Measurements from ENCODE around the gene FBLL1.
"Not testable (repeated sequence)": the region's sequence is repeated elsewhere in the genome, so short reads cannot be mapped to it uniquely, and the experiment has no call there.

Gene FBLL1

DNA sequence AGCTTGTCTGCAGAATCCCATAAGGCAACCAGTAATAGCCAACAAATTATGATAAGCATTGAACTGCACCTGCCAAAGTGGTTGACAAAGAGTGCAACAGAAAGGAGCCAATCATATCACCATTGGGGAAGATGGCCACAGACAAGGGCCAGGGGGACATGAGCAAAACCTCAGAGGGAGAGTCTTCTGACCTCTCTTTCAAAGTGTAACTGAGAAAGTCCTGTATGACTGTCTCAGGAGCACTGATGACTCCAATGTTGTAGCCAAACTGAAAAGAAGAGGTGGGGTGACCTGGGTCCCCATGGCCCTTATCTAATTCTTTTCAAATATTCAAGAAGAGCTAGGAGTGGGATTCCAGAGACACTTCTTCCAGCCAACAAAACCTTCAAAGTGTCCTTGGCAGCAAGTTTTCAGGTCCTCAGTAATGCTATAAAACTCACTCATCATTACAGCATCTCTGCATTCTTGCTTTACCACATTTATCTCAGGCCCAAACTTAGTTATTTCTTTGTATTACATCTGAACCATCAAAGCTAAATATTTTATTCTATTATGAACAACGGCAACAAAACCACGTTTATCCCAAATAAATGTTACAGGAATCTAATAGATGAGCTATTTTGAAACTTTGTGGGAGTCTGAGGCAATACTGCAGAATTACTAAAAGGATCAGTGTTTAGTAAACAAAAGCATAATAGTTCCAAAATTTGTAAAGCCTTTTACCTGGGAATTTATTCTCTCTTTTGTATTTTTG, 24.4 kb downstream of the FBLL1 start:
- DNase-seq, result no peak

- DNase-seq, result no peak
Measured at GRCh38 chr5:168557389-168557788, 28.3 kb downstream of the FBLL1 start.

DNA sequence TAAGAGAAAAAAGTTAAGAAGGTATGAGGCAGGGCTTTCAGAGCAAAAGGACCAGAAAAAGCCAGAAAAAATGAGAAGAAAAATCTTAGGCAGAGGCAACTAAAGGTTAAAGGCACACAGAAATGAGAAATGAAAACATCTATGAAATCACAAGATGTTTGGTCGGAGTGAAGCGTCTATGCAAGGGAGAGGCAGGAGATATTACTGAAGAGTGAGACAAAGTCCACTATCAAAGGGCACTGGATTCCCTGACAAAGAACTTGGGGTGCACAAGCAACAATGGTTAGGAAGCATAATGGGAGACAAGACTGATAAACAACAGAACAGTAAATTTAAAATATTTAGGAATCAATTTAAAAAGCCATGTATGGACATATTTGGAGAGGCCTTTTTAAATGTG, 33.2 kb downstream of the FBLL1 start:
- DNase-seq, result no peak

DNA sequence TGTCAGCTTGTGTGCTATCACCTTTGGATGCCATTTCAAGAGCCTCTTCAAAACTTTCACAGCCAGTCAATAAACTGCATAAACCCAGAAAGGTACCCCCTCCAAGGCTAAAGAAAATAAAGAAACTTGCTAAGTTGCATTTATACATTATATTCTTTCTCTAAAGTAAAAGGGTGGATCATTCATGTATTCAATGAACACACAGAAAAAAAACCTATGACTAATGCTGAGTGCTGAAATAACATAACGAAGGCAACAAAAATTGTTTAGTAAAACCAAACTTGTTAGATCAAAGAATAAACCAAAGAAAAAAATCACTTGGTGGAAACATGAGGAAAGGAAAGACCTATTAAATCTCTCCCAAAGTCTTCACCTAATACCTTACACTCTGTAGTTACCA, 34.9 kb downstream of the FBLL1 start:
- no peak for DNase-seq

- DNase-seq, result no peak
Measured at GRCh38 chr5:168568738-168569137, 39.6 kb downstream of the FBLL1 start.

GRCh38 chr5:168570490-168571328, 41.6 kb downstream of the FBLL1 start:
- DNase-seq, result no peak

DNA sequence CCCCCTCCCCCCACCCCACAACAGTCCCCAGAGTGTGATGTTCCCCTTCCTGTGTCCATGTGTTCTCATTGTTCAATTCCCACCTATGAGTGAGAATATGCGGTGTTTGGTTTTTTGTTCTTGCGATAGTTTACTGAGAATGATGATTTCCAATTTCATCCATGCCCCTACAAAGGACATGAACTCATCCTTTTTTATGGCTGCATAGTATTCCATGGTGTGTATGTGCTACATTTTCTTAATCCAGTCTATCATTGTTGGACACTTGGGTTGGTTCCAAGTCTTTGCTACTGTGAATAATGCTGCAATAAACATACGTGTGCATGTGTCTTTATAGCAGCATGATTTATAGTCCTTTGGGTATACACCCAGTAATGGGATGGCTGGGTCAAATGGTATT, 44.6 kb downstream of the FBLL1 start:
- DNase-seq, result not testable (repeated sequence)

DNA sequence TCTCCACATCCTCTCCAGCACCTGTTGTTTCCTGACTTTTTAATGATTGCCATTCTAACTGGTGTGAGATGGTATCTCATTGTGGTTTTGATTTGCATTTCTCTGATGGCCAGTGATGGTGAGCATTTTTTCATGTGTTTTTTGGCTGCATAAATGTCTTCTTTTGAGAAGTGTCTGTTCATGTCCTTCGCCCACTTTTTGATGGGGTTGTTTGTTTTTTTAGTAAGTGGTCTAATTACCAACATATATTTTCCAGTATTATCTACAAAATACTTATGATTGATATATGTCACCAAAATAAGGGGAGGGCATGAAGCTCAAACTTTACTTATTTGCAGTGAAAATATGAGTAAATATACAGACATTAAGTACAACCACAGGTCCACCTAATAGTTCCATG, 45.1 kb downstream of the FBLL1 start:
- not testable (repeated sequence) for DNase-seq

DNA sequence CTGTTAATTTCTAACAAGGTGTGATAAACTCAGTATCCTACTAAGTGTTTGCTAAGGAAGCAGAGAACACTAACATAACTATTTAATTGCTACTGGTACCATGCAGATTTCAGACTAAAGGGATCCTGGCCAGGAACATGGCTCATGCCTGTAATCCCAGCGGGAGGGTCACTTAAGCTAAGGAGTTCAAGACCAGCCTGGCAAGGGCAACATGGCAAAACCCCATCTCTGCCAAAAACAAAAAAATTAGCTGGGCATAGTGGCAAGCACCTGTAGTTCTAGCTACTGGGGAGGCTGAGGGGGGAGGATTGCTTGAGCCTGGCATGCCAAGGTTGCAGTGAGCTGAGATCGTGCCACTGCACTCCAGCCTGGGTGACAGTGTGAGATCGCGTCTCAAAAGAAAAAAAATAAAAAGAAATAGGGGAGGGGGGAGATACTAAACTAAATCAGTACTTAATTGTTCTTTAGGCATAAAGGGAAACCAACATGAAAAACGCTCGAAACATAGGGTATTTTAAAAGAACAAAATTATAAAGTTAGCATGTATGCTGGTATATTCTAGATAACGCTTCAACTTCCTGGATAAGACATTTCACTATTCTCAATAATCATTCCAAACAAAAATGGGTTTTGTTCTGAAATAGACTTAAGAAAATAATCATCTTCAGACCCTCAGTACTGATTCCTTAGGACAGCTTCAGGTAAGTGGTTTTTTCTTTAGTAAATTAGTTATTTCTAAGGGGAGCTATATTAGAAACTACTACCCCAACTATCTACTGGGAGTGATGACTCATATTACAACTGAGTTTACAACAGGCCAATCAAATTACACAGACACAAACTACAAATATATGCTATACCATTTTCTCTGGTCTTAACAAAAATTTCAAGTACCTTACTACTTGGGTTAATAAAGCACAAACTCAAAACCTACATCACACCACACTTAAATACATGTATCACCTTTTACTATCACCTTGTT, 46.6 kb downstream of the FBLL1 start:
- DNase-seq, result no peak

DNA sequence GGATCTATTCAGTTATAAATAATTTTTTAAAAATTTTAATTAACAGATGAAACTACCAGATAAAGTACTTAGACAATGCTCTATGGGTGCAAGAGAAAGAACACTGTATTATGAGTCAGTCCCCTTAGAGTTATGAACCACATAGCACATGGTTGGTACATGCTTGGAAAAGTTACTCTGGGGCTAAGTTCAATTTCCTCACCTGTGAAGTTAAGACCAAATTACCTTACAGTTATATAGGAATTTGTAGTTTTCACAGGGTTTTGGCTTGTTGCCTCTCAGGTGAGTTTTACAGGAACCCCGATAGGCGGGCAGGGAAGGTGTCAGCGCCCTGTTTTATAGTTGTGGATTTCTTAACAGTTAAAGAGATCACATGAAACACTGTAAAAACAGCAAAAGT, 48.9 kb downstream of the FBLL1 start:
- DNase-seq, result no peak

- peak; percentile 69 for DNase-seq
Measured at GRCh38 chr5:168578538-168579487, 49.7 kb downstream of the FBLL1 start, which contains the start of gene PANK3. Gene PANK3, minus strand, starts transcription at chr5:168579368. Its CDS starts 85 bp downstream, at chr5:168579283.

GRCh38 chr5:168579488-168580226, 50.6 kb downstream of the FBLL1 start:
- peak; percentile 100 for DNase-seq

- DNase-seq, result no peak
Measured at GRCh38 chr5:168580227-168580508, 51.1 kb downstream of the FBLL1 start.

All from NCI-H226 (cell line).